Measurements from ENCODE around the gene MAPK8IP2.

Gene MAPK8IP2

DNA sequence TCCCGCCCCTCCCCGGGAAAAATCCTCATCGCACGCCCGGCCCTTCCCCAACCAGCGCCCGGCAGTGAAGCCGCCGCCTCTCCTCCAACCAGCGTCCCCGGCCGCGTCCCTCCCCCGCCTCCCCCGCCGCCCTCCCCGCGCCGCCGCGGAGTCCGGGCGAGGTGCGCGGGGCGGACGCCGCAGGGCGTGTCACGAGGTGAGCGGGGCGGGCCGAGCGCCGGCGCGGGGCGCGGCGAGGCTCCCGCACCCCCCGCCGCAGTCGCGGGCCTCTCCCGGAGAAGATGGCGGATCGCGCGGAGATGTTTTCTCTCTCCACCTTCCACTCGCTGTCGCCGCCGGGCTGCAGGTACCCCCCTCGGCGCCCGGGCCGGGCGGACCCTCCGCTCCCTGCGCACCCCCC lies at the start of gene MAPK8IP2:
TSS of gene MAPK8IP2 (plus strand) at position 256 of the 400 bp plus-strand sequence. CDS start at position 282, 26 bp downstream.
- Histone ChIP-seq H3K9me3 (ENCODE audit: low read length) (no peaks in the 10 kb centered on the region), H2AFZ (ENCODE audit: low read depth, low read length) (peak within 1 kb of the TSS; percentile 23), H3K4me3 (ENCODE audit: low read length) (peak within 1 kb of the TSS; percentile 65), H3K36me3 (ENCODE audit: insufficient read depth, low read length) (peaks cover 23% of the 10 kb centered on the region), H3K4me1 (ENCODE audit: insufficient read depth, low read length) (peaks cover 15% of the 10 kb centered on the region), H3K27me3 (ENCODE audit: insufficient read depth, low read length) (no peaks in the 10 kb centered on the region)

DNA sequence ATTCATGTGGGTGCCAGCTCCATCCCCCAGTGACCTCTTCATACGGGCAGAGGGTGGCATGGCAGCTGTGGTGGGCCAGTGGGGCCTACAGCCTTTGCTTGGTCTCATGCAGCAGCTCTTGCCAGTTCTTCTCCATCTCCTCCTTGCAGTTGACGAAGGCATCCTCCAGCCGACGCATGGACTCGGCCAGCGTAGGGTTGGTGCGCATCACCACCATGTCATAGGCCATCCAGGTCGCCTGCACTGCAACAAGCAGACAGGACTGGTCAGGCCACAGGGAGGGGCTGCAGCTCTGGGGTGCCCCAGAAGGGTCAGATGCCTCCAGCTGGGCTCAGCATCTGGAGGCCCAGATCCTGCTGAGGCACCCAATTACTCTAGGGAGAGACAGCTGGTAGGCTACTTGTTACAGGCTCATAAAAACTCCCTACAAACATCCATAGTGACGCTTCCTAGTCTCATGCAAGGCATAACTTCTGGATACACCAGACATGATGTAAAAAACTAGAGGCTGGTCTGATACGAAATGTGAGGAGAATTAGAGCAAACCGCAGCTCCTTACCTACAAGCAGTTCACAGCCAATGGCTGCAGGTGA lies 49.3 kb upstream of the MAPK8IP2 start:
- Histone ChIP-seq H3K9me3 (ENCODE audit: low read length) (no peaks in the 10 kb centered on the region), H3K36me3 (ENCODE audit: insufficient read depth, low read length) (no peaks in the 10 kb centered on the region), H3K4me1 (ENCODE audit: insufficient read depth, low read length) (no peaks in the 10 kb centered on the region), H3K4me3 (ENCODE audit: low read length) (no peak overlapping the region), H3K27me3 (ENCODE audit: insufficient read depth, low read length) (peaks cover 11% of the 10 kb centered on the region), H2AFZ (ENCODE audit: low read depth, low read length) (no peak overlapping the region)

DNA sequence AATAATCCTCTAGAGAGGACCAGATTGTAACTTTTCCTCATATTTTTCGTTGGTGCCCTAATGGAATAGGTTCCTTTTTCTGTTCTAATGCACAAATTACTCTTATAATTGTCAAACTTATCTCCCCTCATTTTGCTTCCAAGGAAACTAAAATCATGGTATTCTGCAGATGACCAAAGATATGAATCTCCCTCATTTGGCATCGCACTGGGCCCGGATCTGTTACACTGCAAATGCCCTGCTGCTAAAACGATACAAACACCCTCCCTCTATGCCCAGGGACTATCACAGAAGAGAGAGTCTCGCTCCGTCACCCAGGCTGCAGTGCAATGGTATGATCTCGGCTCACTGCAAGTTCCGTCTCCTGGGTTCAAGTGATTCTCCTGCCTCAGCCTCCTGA lies 47.3 kb upstream of the MAPK8IP2 start:
- Histone ChIP-seq H3K9me3 (ENCODE audit: low read length) (no peaks in the 10 kb centered on the region), H3K36me3 (ENCODE audit: insufficient read depth, low read length) (no peaks in the 10 kb centered on the region), H3K4me1 (ENCODE audit: insufficient read depth, low read length) (no peaks in the 10 kb centered on the region), H3K27me3 (ENCODE audit: insufficient read depth, low read length) (peaks cover 15% of the 10 kb centered on the region), H3K4me3 (ENCODE audit: low read length) (no peak overlapping the region), H2AFZ (ENCODE audit: low read depth, low read length) (no peak overlapping the region)

DNA sequence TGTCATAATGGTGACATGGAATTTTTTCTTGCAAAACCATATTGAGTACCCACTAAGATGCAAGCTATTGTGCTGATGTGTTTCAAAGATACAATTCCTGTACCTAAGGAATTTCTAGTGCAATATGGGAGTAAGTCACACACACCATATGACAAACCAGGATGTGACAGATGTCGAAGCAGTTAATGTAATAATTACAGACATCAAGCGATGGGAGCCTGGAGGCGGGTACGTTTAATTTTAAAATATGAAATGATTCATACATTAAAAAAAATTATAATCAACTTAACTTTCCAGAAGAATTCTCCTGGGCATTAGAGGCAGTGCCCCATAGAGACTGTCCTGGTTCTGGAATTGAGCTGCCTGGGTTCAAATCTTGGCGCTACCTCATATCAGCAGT lies 43.9 kb upstream of the MAPK8IP2 start:
- Histone ChIP-seq H3K9me3 (ENCODE audit: low read length) (no peaks in the 10 kb centered on the region), H3K36me3 (ENCODE audit: insufficient read depth, low read length) (no peaks in the 10 kb centered on the region), H3K4me1 (ENCODE audit: insufficient read depth, low read length) (no peaks in the 10 kb centered on the region), H3K27me3 (ENCODE audit: insufficient read depth, low read length) (peaks cover 10% of the 10 kb centered on the region), H2AFZ (ENCODE audit: low read depth, low read length) (no peak overlapping the region), H3K4me3 (ENCODE audit: low read length) (no peak overlapping the region)

DNA sequence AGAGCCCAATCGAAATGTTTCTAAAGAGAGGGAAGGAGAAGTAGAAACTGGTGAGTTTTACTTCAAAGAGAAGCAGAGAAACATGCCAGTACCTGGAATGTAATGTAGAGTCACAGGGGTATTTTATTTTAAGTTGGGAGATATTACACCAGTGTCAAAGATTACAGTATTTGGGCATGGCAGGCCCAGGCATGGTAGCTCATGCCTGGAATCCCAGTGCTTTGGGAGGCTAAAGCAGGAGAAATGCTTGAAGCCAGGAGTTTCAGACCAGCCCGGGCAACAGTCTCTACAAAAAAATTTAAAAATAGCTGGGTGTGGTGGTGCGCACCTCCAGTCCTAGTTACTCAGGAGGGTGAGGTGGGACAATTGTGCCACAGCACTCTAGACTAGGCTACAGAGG lies 40.6 kb upstream of the MAPK8IP2 start:
- no peak overlapping the region for H2AFZ ChIP-seq (ENCODE audit: low read depth, low read length)
- H3K4me3 ChIP-seq (ENCODE audit: low read length), result no peak overlapping the region
- H3K4me1 ChIP-seq (ENCODE audit: insufficient read depth, low read length), result peaks cover 5% of the 10 kb centered on the region
- H3K27me3 ChIP-seq (ENCODE audit: insufficient read depth, low read length), result peaks cover 10% of the 10 kb centered on the region
- no peaks in the 10 kb centered on the region for H3K36me3 ChIP-seq (ENCODE audit: insufficient read depth, low read length)
- H3K9me3 ChIP-seq (ENCODE audit: low read length), result no peaks in the 10 kb centered on the region

DNA sequence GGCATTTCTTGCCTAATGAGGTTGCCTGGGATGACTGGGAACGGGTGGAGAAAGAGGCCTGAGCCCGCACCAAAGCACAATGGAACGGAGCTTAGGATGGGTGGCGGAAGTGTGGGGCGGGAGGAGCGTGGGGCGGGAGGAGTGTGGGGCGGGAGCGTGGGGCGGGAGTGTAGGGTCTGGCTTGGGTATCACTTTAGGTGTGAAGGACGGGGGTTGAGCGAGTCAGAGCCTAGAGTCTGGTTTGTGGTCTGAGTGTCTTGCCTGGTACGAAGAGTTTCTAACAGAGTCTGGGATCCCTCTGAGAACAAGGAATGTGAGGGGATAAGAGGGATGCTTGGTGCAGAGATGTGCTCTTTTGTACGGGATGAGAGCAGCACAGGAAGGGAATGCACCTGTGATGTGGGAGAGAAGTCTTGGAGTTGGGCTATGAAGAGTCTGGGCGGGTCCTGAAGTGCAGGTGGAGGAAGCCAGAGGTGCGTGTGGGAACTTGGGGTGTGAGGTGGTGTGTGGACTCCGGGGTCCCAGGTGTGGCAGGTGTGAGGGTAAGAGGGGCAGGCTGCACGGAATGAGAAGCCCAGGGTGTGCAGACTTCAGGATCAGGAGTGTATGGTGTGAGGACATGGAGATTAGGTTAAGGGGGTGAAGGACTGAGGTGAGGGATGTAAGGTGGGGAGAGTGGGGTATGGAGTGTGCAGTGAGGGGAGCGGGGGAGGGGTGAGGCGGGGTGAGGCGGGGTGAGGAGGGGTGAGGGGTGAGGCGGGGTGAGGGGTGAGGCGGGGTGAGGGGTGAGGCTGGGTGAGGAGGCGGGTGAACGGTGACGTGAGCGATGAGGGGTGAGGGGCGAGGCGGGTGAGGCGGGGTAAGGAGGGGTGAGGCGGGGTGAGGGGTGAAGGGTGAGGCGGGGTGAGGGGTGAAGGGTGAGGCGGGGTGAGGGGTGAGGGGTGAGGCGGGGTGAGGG lies 38.9 kb upstream of the MAPK8IP2 start:
- H2AFZ ChIP-seq (ENCODE audit: low read depth, low read length), result no peak overlapping the region
- H3K36me3 ChIP-seq (ENCODE audit: insufficient read depth, low read length), result no peaks in the 10 kb centered on the region
- no peaks in the 10 kb centered on the region for H3K9me3 ChIP-seq (ENCODE audit: low read length)
- no peak overlapping the region for H3K4me3 ChIP-seq (ENCODE audit: low read length)
- peaks cover 5% of the 10 kb centered on the region for H3K4me1 ChIP-seq (ENCODE audit: insufficient read depth, low read length)
- H3K27me3 ChIP-seq (ENCODE audit: insufficient read depth, low read length), result peaks cover 10% of the 10 kb centered on the region

DNA sequence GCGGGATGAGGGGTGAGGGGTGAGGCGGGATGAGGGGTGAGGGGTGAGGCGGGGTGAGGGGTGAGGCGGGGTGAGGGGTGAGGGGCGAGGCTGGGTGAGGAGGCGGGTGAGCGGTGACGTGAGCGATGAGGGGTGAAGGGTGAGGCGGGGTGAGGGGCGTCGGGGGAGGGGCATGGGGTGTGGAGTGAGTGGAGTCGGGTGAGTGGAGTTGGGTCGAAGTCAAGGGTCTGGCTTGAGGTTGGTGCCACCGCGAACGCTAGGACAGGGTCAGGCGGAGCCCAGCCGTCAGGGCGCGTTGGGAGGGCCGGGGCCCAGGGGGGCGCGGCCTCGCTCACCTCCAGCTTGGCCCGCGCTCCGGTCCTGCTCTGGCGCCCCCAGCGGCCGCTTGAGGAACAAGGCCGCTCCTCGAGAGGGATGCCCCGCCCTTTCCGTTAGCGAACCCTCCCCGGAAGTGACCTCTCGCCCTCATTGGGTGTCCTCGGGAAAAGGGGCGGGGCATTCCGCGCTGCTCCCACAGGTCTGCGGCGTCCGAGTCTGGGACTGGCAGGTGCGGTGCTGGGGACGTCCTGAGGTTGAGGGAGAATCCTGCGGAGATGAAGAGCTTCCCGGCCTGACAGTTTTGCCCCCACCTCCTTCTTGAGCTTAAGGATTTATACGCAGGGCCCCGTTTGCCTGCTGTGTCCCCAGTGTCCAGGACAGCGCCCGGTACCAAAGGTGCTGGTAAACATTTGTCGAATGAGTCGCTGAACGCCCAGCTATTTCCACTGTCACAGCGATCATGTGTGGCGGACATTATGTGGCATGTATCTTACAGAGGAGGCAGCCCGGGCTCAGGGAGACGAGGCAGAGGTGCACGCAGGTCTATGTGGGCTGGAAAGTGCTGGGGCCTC lies 37.8 kb upstream of the MAPK8IP2 start, which contains the start of gene SYCE3:
TSS of gene SYCE3 (minus strand) at position 397 of the 890 bp plus-strand sequence. CDS start 6,514 bp downstream, outside the sequence.
- Histone ChIP-seq H3K36me3 (ENCODE audit: insufficient read depth, low read length) (peaks cover 4% of the 10 kb centered on the region), H3K27me3 (ENCODE audit: insufficient read depth, low read length) (peaks cover 7% of the 10 kb centered on the region), H2AFZ (ENCODE audit: low read depth, low read length) (peak within 1 kb of the TSS; percentile 74), H3K4me3 (ENCODE audit: low read length) (peak within 1 kb of the TSS; percentile 78), H3K9me3 (ENCODE audit: low read length) (no peaks in the 10 kb centered on the region), H3K4me1 (ENCODE audit: insufficient read depth, low read length) (peaks cover 5% of the 10 kb centered on the region)

DNA sequence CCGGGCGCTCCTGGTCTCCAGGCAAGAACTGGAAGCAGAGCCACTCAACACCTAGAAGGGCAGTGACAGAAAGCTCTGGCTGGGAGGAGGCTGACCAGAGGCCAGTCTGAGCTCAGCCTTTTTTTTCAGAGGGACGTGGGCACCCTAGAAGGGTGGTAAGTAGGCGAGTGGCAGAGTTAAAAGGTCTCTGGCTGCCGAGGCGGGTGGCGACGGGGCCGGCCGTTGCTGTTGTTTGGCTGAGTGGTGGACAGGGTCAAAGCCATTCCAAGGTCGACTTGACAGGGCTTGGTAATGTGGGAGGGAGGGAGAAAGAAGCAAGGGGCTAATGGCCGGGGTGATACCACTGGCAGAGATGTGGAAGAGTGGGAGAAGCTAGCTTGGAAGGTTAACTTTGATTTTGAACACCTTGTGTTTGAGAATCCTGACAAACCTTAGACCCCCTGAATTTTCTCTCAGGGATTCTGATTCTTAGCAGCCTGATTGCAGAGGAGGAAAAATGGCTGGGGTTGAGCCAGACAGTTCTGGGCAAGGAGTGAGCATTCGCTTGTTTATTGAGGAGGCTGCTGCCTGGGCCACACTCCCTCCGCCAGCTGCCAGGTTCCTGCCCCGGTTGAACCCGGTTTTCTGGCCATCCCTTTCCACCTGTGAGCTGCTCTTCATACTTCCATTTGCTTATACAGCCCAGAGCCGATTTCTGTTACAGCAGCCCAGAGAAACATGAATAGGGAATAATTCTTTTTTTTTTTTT lies 37.0 kb upstream of the MAPK8IP2 start:
- Histone ChIP-seq H3K36me3 (ENCODE audit: insufficient read depth, low read length) (peaks cover 8% of the 10 kb centered on the region), H3K4me1 (ENCODE audit: insufficient read depth, low read length) (peaks cover 5% of the 10 kb centered on the region), H3K4me3 (ENCODE audit: low read length) (peak overlapping the region; percentile 78), H3K9me3 (ENCODE audit: low read length) (no peaks in the 10 kb centered on the region), H2AFZ (ENCODE audit: low read depth, low read length) (peak overlapping the region; percentile 74), H3K27me3 (ENCODE audit: insufficient read depth, low read length) (peaks cover 4% of the 10 kb centered on the region)

DNA sequence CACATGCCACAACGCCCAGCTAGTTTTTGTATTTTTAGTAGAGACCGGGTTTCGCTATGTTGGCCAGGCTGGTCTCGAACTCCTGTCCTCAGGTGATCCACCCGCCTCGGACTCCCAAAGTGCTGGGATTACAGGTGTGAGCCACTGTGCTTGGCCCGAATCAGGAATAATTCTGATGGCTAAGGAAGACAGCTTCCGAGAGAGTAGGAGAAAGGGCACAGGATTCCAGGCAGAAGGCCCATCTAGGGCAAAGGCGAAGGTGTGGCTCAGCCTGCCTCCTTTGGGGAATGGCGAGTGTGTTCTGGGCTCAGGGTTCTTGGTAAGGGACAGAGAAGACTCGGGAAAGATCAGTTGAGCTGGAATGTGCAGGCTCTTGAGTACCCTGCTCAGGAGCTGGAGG lies 36.3 kb upstream of the MAPK8IP2 start:
- Histone ChIP-seq H3K36me3 (ENCODE audit: insufficient read depth, low read length) (peaks cover 15% of the 10 kb centered on the region), H3K27me3 (ENCODE audit: insufficient read depth, low read length) (peaks cover 3% of the 10 kb centered on the region), H3K4me3 (ENCODE audit: low read length) (no peak overlapping the region), H2AFZ (ENCODE audit: low read depth, low read length) (no peak overlapping the region), H3K9me3 (ENCODE audit: low read length) (no peaks in the 10 kb centered on the region), H3K4me1 (ENCODE audit: insufficient read depth, low read length) (peaks cover 5% of the 10 kb centered on the region)

DNA sequence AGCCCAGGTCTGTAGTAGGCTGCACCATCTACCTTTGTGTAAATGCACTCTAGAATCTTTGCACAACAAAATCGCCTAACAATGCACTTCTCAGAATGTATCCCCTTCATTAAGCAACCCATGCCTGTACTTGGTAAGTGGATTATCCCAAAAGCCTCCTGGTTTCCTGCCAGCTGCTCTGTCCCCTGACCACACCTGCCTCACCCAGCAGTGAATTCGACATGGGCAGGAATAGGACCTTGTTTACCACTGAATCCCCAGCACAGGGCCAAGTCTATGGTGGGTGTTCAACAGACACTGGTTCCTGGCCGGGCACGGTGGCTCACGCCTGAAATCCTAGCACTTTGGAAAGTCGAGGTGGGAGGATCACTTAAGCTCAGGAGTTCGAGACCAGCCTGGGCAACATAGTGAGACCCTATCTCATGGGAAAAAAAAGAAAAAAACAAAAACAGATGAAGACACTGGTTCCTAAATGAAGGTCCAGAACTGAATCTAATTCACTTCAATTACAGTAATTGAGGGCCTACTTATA lies 32.8 kb upstream of the MAPK8IP2 start:
- Histone ChIP-seq H2AFZ (ENCODE audit: low read depth, low read length) (no peak overlapping the region), H3K4me1 (ENCODE audit: insufficient read depth, low read length) (peaks cover 5% of the 10 kb centered on the region), H3K9me3 (ENCODE audit: low read length) (no peaks in the 10 kb centered on the region), H3K4me3 (ENCODE audit: low read length) (no peak overlapping the region), H3K36me3 (ENCODE audit: insufficient read depth, low read length) (peaks cover 49% of the 10 kb centered on the region), H3K27me3 (ENCODE audit: insufficient read depth, low read length) (no peaks in the 10 kb centered on the region)

DNA sequence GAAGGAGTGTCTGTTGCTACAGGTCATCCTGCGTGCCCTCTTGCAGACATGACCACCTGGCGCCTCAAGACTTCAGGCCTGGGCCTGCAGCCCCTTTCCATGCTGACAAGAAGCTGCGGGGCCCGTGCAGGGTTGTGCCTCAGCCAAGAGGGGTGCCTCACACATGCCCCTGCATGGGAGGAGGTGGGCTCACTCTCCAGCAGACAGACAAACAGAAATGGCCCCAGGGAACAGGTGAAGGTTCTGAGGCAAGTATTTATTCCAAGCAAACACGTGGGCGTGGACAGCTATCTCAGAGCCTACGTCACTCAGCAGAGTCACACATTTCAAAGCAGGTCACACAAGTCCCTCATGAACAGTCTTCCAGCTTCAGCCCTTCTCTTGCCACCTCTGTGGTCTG lies 32.0 kb upstream of the MAPK8IP2 start:
- no peaks in the 10 kb centered on the region for H3K27me3 ChIP-seq (ENCODE audit: insufficient read depth, low read length)
- no peak overlapping the region for H2AFZ ChIP-seq (ENCODE audit: low read depth, low read length)
- H3K4me1 ChIP-seq (ENCODE audit: insufficient read depth, low read length), result peaks cover 2% of the 10 kb centered on the region
- H3K9me3 ChIP-seq (ENCODE audit: low read length), result no peaks in the 10 kb centered on the region
- peaks cover 55% of the 10 kb centered on the region for H3K36me3 ChIP-seq (ENCODE audit: insufficient read depth, low read length)
- no peak overlapping the region for H3K4me3 ChIP-seq (ENCODE audit: low read length)

DNA sequence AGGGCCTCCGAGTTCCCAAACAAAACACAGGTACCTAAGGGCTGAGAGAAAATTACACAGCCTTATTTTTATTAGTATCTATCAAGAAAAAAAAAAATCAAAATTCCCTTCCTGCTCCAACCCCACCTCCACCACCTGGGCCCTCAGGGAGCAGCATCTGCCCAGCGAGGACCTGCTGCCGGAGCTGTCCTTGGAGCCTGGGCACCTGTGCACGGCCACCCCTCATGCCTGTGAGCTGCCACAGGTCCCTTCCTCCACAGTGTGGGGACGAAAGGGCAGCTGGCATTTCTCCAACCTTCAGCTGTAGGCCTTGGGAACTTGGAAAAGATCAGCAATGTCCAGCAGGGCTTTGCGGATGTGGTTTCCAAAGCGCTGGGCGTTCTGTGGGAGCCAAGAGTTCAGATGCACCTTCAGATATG lies 31.5 kb upstream of the MAPK8IP2 start:
- Histone ChIP-seq H3K4me3 (ENCODE audit: low read length) (no peak overlapping the region), H2AFZ (ENCODE audit: low read depth, low read length) (no peak overlapping the region), H3K36me3 (ENCODE audit: insufficient read depth, low read length) (peaks cover 55% of the 10 kb centered on the region)

More for the DNA sequence above, 31.5 kb upstream of the MAPK8IP2 start:
- Histone ChIP-seq H3K9me3 (ENCODE audit: low read length) (no peaks in the 10 kb centered on the region), H3K4me1 (ENCODE audit: insufficient read depth, low read length) (no peaks in the 10 kb centered on the region), H3K27me3 (ENCODE audit: insufficient read depth, low read length) (no peaks in the 10 kb centered on the region)
